ENCODE data around the gene NTMT2. TPM values are rescaled to one million over a fixed set of nuclear protein-coding genes. Genes with fewer than 3 reads are reported as not detected.

The NTMT2 gene
- total and polyA plus RNA-seq, 4 donors: not detected

- Histone ChIP-seq H3K27me3 (ENCODE audit: control insufficient read depth in 3 of 3, insufficient read depth in 3 of 3, low read length in 2 of 3) (no peaks in the 10 kb centered on the region), H3K4me3 (no peak overlapping the region), H3K9ac (ENCODE audit: insufficient read depth in 1 of 2, low read length in 2 of 2) (no peak overlapping the region), H3K27ac (ENCODE audit: low read depth in 1 of 2, low read length in 1 of 2) (no peak overlapping the region), H3K4me1 (ENCODE audit: control insufficient read depth in 5 of 5, insufficient read depth in 5 of 5, low read length in 5 of 5) (no peaks in the 10 kb centered on the region), H3K36me3 (ENCODE audit: control insufficient read depth in 4 of 4, insufficient read depth in 4 of 4, low read length in 4 of 4) (no peaks in the 10 kb centered on the region), H3K9me3 (ENCODE audit: control insufficient read depth in 4 of 4, insufficient read depth in 3 of 4, low read length in 3 of 4) (peaks cover 0 to 2% (median 0%) of the 10 kb centered on the region in 4 donors)
- DNase-seq (peak in 2 of 3 donors; percentile 7 to 44), ATAC-seq (ENCODE audit: insufficient read depth, low FRiP score) (no peak)
- TF ChIP-seq CTCF (IDR thresholded peaks at IDR 0.05; ENCODE audit: control extremely low read depth, extremely low read depth): no peak
- WGBS, 2 donors: 65 to 73% methylated on average over 2 of the region's 2 CpGs
Observed at GRCh38 chr1:170133766-170134495, 11.8 kb upstream of the NTMT2 start.

GRCh38 chr1:170134521-170134920 lies 11.2 kb upstream of the NTMT2 start:
- ATAC-seq (ENCODE audit: insufficient read depth, low FRiP score) (no peak), DNase-seq (peak in 1 of 3 donors; percentile 26)
- Histone ChIP-seq H3K27ac (ENCODE audit: low read depth in 1 of 2, low read length in 1 of 2) (no peak overlapping the region), H3K36me3 (ENCODE audit: control insufficient read depth in 4 of 4, insufficient read depth in 4 of 4, low read length in 4 of 4) (no peaks in the 10 kb centered on the region), H3K9ac (ENCODE audit: insufficient read depth in 1 of 2, low read length in 2 of 2) (no peak overlapping the region), H3K4me1 (ENCODE audit: control insufficient read depth in 5 of 5, insufficient read depth in 5 of 5, low read length in 5 of 5) (no peaks in the 10 kb centered on the region), H3K9me3 (ENCODE audit: control insufficient read depth in 4 of 4, insufficient read depth in 3 of 4, low read length in 3 of 4) (peaks cover 0 to 2% (median 0%) of the 10 kb centered on the region in 4 donors), H3K4me3 (no peak overlapping the region), H3K27me3 (ENCODE audit: control insufficient read depth in 3 of 3, insufficient read depth in 3 of 3, low read length in 2 of 3) (no peaks in the 10 kb centered on the region)
- 68 to 70% methylated on average over 6 of the region's 6 CpGs for WGBS, 2 donors
- no peak for TF ChIP-seq CTCF (IDR thresholded peaks at IDR 0.05; ENCODE audit: control extremely low read depth, extremely low read depth)

GRCh38 chr1:170140371-170140770 lies 5.4 kb upstream of the NTMT2 start:
- DNase-seq: no peak
- no peaks in the 10 kb centered on the region for H3K9me3 ChIP-seq (ENCODE audit: control insufficient read depth in 4 of 4, insufficient read depth in 3 of 4, low read length in 3 of 4)

More at GRCh38 chr1:170140371-170140770, 5.4 kb upstream of the NTMT2 start:
- no peaks in the 10 kb centered on the region for H3K27me3 ChIP-seq (ENCODE audit: control insufficient read depth in 3 of 3, insufficient read depth in 3 of 3, low read length in 2 of 3)
- TF ChIP-seq CTCF (IDR thresholded peaks at IDR 0.05; ENCODE audit: control extremely low read depth, extremely low read depth): no peak
- no peaks in the 10 kb centered on the region for H3K36me3 ChIP-seq (ENCODE audit: control insufficient read depth in 4 of 4, insufficient read depth in 4 of 4, low read length in 4 of 4)
- WGBS, 2 donors: 73 to 86% methylated on average over 2 of the region's 2 CpGs
- no peak overlapping the region for H3K4me3 ChIP-seq
- ATAC-seq (ENCODE audit: insufficient read depth, low FRiP score): no peak
- H3K9ac ChIP-seq (ENCODE audit: insufficient read depth in 1 of 2, low read length in 2 of 2): no peak overlapping the region
- H3K4me1 ChIP-seq (ENCODE audit: control insufficient read depth in 5 of 5, insufficient read depth in 5 of 5, low read length in 5 of 5): no peaks in the 10 kb centered on the region
- H3K27ac ChIP-seq (ENCODE audit: low read depth in 1 of 2, low read length in 1 of 2): no peak overlapping the region

Measured in lung (tissue), 12 donors.